Measurements from ENCODE around the gene PCOLCE2.

PCOLCE2 gene

DNA sequence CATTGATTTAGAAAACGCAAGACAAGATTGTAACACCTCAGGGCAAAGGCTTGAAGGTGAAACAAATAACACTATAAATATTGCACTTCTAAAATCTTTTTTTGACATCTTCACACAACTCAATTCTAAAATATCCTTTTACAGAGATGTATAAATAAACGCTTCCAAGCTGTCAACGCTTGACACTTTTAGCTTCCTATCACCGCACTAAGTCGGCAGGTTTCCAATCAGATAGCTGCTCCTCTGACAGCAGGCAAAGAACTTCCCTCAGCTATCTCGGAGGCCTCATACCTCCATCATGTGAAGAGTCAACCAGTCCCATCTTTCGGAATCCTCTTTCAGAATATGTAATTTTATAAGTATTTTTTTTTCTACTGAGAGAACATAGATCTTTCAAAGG, 71.0 kb downstream of the PCOLCE2 start:
- peaks cover 14% of the 10 kb centered on the region for H3K27me3 ChIP-seq (ENCODE audit: insufficient read depth, low read length, poor library complexity)
- no peaks in the 10 kb centered on the region for H3K79me2 ChIP-seq (ENCODE audit: insufficient read depth, low read length)
- ATAC-seq (ENCODE audit: insufficient read depth, low read depth) = no peak
- no peak overlapping the region for H2AFZ ChIP-seq (ENCODE audit: low read depth, low read length)
- no peak overlapping the region for H3K9ac ChIP-seq (ENCODE audit: low read depth, low read length)
- no peak overlapping the region for H3K4me2 ChIP-seq (ENCODE audit: insufficient read depth, low read length)
- no peak for TF ChIP-seq EZH2 (IDR thresholded peaks at IDR 0.05; ENCODE audit: borderline replicate concordance, low read depth, low read length, severe bottlenecking)
- no peak for TF ChIP-seq CTCF (IDR thresholded peaks at IDR 0.05; ENCODE audit: borderline replicate concordance, extremely low read depth, low read length, poor library complexity, severe bottlenecking)
- DNase-seq = no peak
- no peak overlapping the region for H3K27ac ChIP-seq (ENCODE audit: low read length)
- no peaks in the 10 kb centered on the region for H3K9me3 ChIP-seq (ENCODE audit: insufficient read depth, low read length, severe bottlenecking)
- no peaks in the 10 kb centered on the region for H4K20me1 ChIP-seq (ENCODE audit: insufficient read depth, low read length)
- H3K4me3 ChIP-seq (ENCODE audit: low read depth in 1 of 2, low read length in 2 of 2) = no peak overlapping the region
- no peaks in the 10 kb centered on the region for H3K36me3 ChIP-seq (ENCODE audit: insufficient read depth, low read length)
- H3K4me1 ChIP-seq (ENCODE audit: insufficient read depth, low read length) = no peaks in the 10 kb centered on the region

- H3K4me1 ChIP-seq (ENCODE audit: insufficient read depth, low read length) = no peaks in the 10 kb centered on the region
- no peak overlapping the region for H3K4me2 ChIP-seq (ENCODE audit: insufficient read depth, low read length)
- TF ChIP-seq EZH2 (IDR thresholded peaks at IDR 0.05; ENCODE audit: borderline replicate concordance, low read depth, low read length, severe bottlenecking) (no peak), CTCF (IDR thresholded peaks at IDR 0.05; ENCODE audit: borderline replicate concordance, extremely low read depth, low read length, poor library complexity, severe bottlenecking) (no peak)
- no peak overlapping the region for H2AFZ ChIP-seq (ENCODE audit: low read depth, low read length)
- DNase-seq (no peak), ATAC-seq (ENCODE audit: insufficient read depth, low read depth) (no peak)
- no peak overlapping the region for H3K4me3 ChIP-seq (ENCODE audit: low read depth in 1 of 2, low read length in 2 of 2)
- H3K27ac ChIP-seq (ENCODE audit: low read length) = no peak overlapping the region
- no peaks in the 10 kb centered on the region for H3K79me2 ChIP-seq (ENCODE audit: insufficient read depth, low read length)
- H3K9ac ChIP-seq (ENCODE audit: low read depth, low read length) = no peak overlapping the region
- no peaks in the 10 kb centered on the region for H4K20me1 ChIP-seq (ENCODE audit: insufficient read depth, low read length)
- H3K27me3 ChIP-seq (ENCODE audit: insufficient read depth, low read length, poor library complexity) = peaks cover 18% of the 10 kb centered on the region
- H3K9me3 ChIP-seq (ENCODE audit: insufficient read depth, low read length, severe bottlenecking) = no peaks in the 10 kb centered on the region
- no peaks in the 10 kb centered on the region for H3K36me3 ChIP-seq (ENCODE audit: insufficient read depth, low read length)
These were observed 71.5 kb downstream of the PCOLCE2 start for GRCh38 chr3:142817356-142817755.

- Histone ChIP-seq H3K9ac (ENCODE audit: low read depth, low read length) (no peak overlapping the region), H3K4me2 (ENCODE audit: insufficient read depth, low read length) (no peak overlapping the region), H3K27me3 (ENCODE audit: insufficient read depth, low read length, poor library complexity) (peaks cover 13% of the 10 kb centered on the region), H4K20me1 (ENCODE audit: insufficient read depth, low read length) (no peaks in the 10 kb centered on the region), H3K27ac (ENCODE audit: low read length) (no peak overlapping the region), H3K9me3 (ENCODE audit: insufficient read depth, low read length, severe bottlenecking) (no peaks in the 10 kb centered on the region), H3K4me3 (ENCODE audit: low read depth in 1 of 2, low read length in 2 of 2) (no peak overlapping the region), H3K4me1 (ENCODE audit: insufficient read depth, low read length) (no peaks in the 10 kb centered on the region), H3K36me3 (ENCODE audit: insufficient read depth, low read length) (no peaks in the 10 kb centered on the region), H2AFZ (ENCODE audit: low read depth, low read length) (no peak overlapping the region), H3K79me2 (ENCODE audit: insufficient read depth, low read length) (no peaks in the 10 kb centered on the region)
- TF ChIP-seq EZH2 (IDR thresholded peaks at IDR 0.05; ENCODE audit: borderline replicate concordance, low read depth, low read length, severe bottlenecking) (no peak), CTCF (IDR thresholded peaks at IDR 0.05; ENCODE audit: borderline replicate concordance, extremely low read depth, low read length, poor library complexity, severe bottlenecking) (no peak)
- ATAC-seq (ENCODE audit: insufficient read depth, low read depth) (no peak), DNase-seq (no peak)
These were observed 73.1 kb downstream of the PCOLCE2 start for GRCh38 chr3:142815803-142816202.

- H3K27ac ChIP-seq (ENCODE audit: low read length) = no peak overlapping the region
- no peaks in the 10 kb centered on the region for H3K79me2 ChIP-seq (ENCODE audit: insufficient read depth, low read length)
- ATAC-seq (ENCODE audit: insufficient read depth, low read depth) (no peak), DNase-seq (no peak)
- peaks cover 4% of the 10 kb centered on the region for H3K27me3 ChIP-seq (ENCODE audit: insufficient read depth, low read length, poor library complexity)
- H2AFZ ChIP-seq (ENCODE audit: low read depth, low read length) = no peak overlapping the region
- no peak overlapping the region for H3K9ac ChIP-seq (ENCODE audit: low read depth, low read length)
- H3K4me1 ChIP-seq (ENCODE audit: insufficient read depth, low read length) = no peaks in the 10 kb centered on the region
- TF ChIP-seq CTCF (IDR thresholded peaks at IDR 0.05; ENCODE audit: borderline replicate concordance, extremely low read depth, low read length, poor library complexity, severe bottlenecking) = no peak
- no peak for TF ChIP-seq EZH2 (IDR thresholded peaks at IDR 0.05; ENCODE audit: borderline replicate concordance, low read depth, low read length, severe bottlenecking)
- no peak overlapping the region for H3K4me3 ChIP-seq (ENCODE audit: low read depth in 1 of 2, low read length in 2 of 2)
- no peaks in the 10 kb centered on the region for H3K9me3 ChIP-seq (ENCODE audit: insufficient read depth, low read length, severe bottlenecking)
- H4K20me1 ChIP-seq (ENCODE audit: insufficient read depth, low read length) = no peaks in the 10 kb centered on the region
- H3K36me3 ChIP-seq (ENCODE audit: insufficient read depth, low read length) = no peaks in the 10 kb centered on the region
- no peak overlapping the region for H3K4me2 ChIP-seq (ENCODE audit: insufficient read depth, low read length)
These were observed 79.6 kb downstream of the PCOLCE2 start for GRCh38 chr3:142809259-142809658.
